ENCODE measurements around the gene ARHGAP8. TPM values are rescaled to one million over a fixed set of nuclear protein-coding genes. Genes with fewer than 3 reads are reported as not detected.

ARHGAP8 gene
- total RNA-seq, 2 experiments from 2014 or later, result 5.7 to 6.3 TPM

DNA sequence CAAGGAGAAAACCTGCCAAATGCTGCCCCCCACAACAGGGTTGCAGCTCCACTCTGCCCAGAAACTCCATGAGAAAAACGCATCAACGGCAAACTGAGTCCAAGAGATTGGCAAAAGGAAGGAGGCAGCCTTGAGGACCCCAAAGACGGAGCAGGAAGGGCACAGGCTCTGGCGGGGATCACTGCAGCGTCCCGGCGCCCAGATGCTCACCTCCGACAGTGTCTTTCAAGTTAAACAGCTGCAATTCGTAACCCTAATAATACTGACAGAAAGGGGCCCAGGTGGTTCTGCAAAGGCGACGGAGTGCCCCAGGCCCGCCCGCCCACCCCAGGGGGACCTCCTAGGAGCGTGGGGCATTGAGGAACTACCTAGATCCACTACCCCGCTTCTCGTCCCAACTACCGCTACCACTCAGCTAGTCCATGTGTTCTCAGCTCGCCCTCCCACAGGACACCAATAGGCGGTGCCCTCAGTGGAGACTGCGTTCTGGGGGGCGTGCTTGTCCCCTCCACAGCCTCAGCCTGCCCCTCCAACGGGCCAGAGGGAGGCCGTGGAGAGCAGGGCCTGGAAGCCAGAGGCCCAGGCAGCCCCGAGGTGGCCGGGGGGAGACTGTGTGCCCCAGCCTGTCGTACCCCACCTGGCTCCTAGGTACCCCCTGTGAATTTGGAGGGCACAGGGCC, 130.0 kb downstream of the ARHGAP8 start:
- TF ChIP-seq, protein P1, sequence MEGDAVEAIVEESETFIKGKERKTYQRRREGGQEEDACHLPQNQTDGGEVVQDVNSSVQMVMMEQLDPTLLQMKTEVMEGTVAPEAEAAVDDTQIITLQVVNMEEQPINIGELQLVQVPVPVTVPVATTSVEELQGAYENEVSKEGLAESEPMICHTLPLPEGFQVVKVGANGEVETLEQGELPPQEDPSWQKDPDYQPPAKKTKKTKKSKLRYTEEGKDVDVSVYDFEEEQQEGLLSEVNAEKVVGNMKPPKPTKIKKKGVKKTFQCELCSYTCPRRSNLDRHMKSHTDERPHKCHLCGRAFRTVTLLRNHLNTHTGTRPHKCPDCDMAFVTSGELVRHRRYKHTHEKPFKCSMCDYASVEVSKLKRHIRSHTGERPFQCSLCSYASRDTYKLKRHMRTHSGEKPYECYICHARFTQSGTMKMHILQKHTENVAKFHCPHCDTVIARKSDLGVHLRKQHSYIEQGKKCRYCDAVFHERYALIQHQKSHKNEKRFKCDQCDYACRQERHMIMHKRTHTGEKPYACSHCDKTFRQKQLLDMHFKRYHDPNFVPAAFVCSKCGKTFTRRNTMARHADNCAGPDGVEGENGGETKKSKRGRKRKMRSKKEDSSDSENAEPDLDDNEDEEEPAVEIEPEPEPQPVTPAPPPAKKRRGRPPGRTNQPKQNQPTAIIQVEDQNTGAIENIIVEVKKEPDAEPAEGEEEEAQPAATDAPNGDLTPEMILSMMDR (IDR thresholded peaks at IDR 0.05), result no peak

GRCh38 chr22:44883011-44883421, 130.6 kb downstream of the ARHGAP8 start:
- Histone ChIP-seq H3K27me3 (ENCODE audit: control insufficient read depth in 1 of 2, insufficient read depth in 2 of 2, low read length in 2 of 2) (no peaks in the 10 kb centered on the region), H3K27ac (ENCODE audit: low read depth in 1 of 2, low read length in 2 of 2) (no peak overlapping the region), H3K9me3 (ENCODE audit: control insufficient read depth in 1 of 2, insufficient read depth in 1 of 2, low read length in 2 of 2) (peaks cover 0 to 15% of the 10 kb centered on the region in 2 experiments), H3K4me1 (ENCODE audit: insufficient read depth, low read length) (no peaks in the 10 kb centered on the region), H3K4me3 (ENCODE audit: low read length) (no peak overlapping the region), H3K36me3 (ENCODE audit: insufficient read depth, low read length) (no peaks in the 10 kb centered on the region)
- ChIA-PET POLR2A (no interaction called here), CTCF (no interaction called here)
- DNase-seq, result peak in 1 of 14 experiments; percentile 10
- TF ChIP-seq, protein P1 (IDR thresholded peaks at IDR 0.05), result no peak
- no peak overlapping the region for H3K4me3 Mint-ChIP-seq
- no peaks in the 10 kb centered on the region for H3K4me1 Mint-ChIP-seq (ENCODE audit: low read depth)
- no peaks in the 10 kb centered on the region for H3K36me3 Mint-ChIP-seq (ENCODE audit: low read depth)
- H3K9me3 Mint-ChIP-seq, result no peaks in the 10 kb centered on the region
- no peak overlapping the region for H3K27ac Mint-ChIP-seq
- no peak for ATAC-seq (ENCODE audit: poor library complexity)
- intact Hi-C loops (cut with DNase I, micrococcal nuclease), result no loop called here
- H3K27me3 Mint-ChIP-seq, result no peaks in the 10 kb centered on the region

More for the DNA sequence above, 130.0 kb downstream of the ARHGAP8 start:
- Histone ChIP-seq H3K4me1 (ENCODE audit: insufficient read depth, low read length) (no peaks in the 10 kb centered on the region), H3K27ac (ENCODE audit: low read depth in 1 of 2, low read length in 2 of 2) (no peak overlapping the region), H3K4me3 (ENCODE audit: low read length) (no peak overlapping the region), H3K36me3 (ENCODE audit: insufficient read depth, low read length) (no peaks in the 10 kb centered on the region), H3K27me3 (ENCODE audit: control insufficient read depth in 1 of 2, insufficient read depth in 2 of 2, low read length in 2 of 2) (no peaks in the 10 kb centered on the region), H3K9me3 (ENCODE audit: control insufficient read depth in 1 of 2, insufficient read depth in 1 of 2, low read length in 2 of 2) (peaks cover 0 to 22% of the 10 kb centered on the region in 2 experiments)
- H3K9me3 Mint-ChIP-seq, result no peaks in the 10 kb centered on the region
- no peak overlapping the region for H3K27ac Mint-ChIP-seq
- no peaks in the 10 kb centered on the region for H3K27me3 Mint-ChIP-seq
- H3K4me3 Mint-ChIP-seq, result no peak overlapping the region
- intact Hi-C loops (cut with DNase I, micrococcal nuclease), result no loop called here
- ChIA-PET POLR2A (no interaction called here), CTCF (no interaction called here)
- DNase-seq (peak in 1 of 14 experiments; percentile 29), ATAC-seq (ENCODE audit: poor library complexity) (no peak)
- no peaks in the 10 kb centered on the region for H3K36me3 Mint-ChIP-seq (ENCODE audit: low read depth)
- H3K4me1 Mint-ChIP-seq (ENCODE audit: low read depth), result no peaks in the 10 kb centered on the region

DNA sequence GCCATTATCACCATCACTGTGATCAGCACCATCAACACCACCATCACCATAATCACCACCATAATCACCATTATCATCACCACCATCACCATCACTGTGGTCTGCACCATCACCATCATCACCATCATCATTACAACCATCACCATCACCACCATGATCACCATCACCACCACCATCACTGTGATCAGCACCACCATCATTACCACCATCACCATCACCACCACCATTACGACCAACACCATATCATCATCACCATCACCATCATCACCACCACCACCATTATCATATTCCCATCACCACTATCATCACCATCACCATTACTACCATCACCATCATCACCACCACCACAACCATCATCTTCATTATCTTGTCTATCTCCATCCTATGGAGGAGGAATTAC, 132.2 kb downstream of the ARHGAP8 start:
- Mint-ChIP-seq H3K4me1 (ENCODE audit: low read depth) (no peaks in the 10 kb centered on the region), H3K9me3 (no peaks in the 10 kb centered on the region), H3K27me3 (no peaks in the 10 kb centered on the region), H3K4me3 (no peak overlapping the region), H3K27ac (no peak overlapping the region), H3K36me3 (ENCODE audit: low read depth) (no peaks in the 10 kb centered on the region)
- Histone ChIP-seq H3K9me3 (ENCODE audit: control insufficient read depth in 1 of 2, insufficient read depth in 1 of 2, low read length in 2 of 2) (peaks cover 0 to 15% of the 10 kb centered on the region in 2 experiments), H3K4me3 (ENCODE audit: low read length) (no peak overlapping the region), H3K4me1 (ENCODE audit: insufficient read depth, low read length) (no peaks in the 10 kb centered on the region), H3K27me3 (ENCODE audit: control insufficient read depth in 1 of 2, insufficient read depth in 2 of 2, low read length in 2 of 2) (no peaks in the 10 kb centered on the region), H3K27ac (ENCODE audit: low read depth in 1 of 2, low read length in 2 of 2) (no peak overlapping the region), H3K36me3 (ENCODE audit: insufficient read depth, low read length) (no peaks in the 10 kb centered on the region)
- TF ChIP-seq, protein P1 (IDR thresholded peaks at IDR 0.05), result no peak
- intact Hi-C loops (cut with DNase I, micrococcal nuclease), result no loop called here
- no peak for ATAC-seq (ENCODE audit: poor library complexity)
- POLR2A ChIA-PET, result no interaction called here
- CTCF ChIA-PET, result no interaction called here
- DNase-seq, result no peak
